T-helper 1 cell treated with Interleukin-12 subunit alpha and Interleukin-12 subunit beta and Interleukin-4 antibody, amounts not matched to agents 30 ng/mL and 1 ng/mL, for 36 hours (primary cell): ENCODE results near the gene SLC25A13. TPM values are rescaled to one million over a fixed set of nuclear protein-coding genes. Genes with fewer than 3 reads are reported as not detected.
"Not testable (repeated sequence)": the region's sequence is repeated elsewhere in the genome, so short reads cannot be mapped to it uniquely, and the experiment has no call there.

ENCODE experiments used
- intact Hi-C: fragments of 100-400 bp; cut with micrococcal nuclease; formaldehyde crosslinking; loops from one replicate; pipeline ENCODE4 v1.15.1; 2024
- total RNA-seq: library from RNA; stranded (reverse); gene quantifications from 2 replicates; pipeline ENCODE4 v1.2.3, GENCODE V29; 2022

SLC25A13 gene
- total RNA-seq, 1 donor from 2014 or later: 12.8 TPM

- intact Hi-C loops: no loop called here
Observed at GRCh38 chr7:96177353-96177752, 144.5 kb downstream of the SLC25A13 start.

- intact Hi-C loops: no loop called here
Observed at GRCh38 chr7:96174812-96175211, 147.1 kb downstream of the SLC25A13 start.

GRCh38 chr7:96173781-96174180 is 148.1 kb downstream of the SLC25A13 start:
- intact Hi-C loops: no loop called here

- intact Hi-C loops: no loop called here
Observed at GRCh38 chr7:96169439-96169838, 152.5 kb downstream of the SLC25A13 start.

- intact Hi-C loops: no loop called here
Observed at GRCh38 chr7:96167424-96167823, 154.5 kb downstream of the SLC25A13 start.

- intact Hi-C loops: no loop called here
Observed at GRCh38 chr7:96161897-96162296, 160.0 kb downstream of the SLC25A13 start.

- intact Hi-C loops: no loop called here
Observed at GRCh38 chr7:96157856-96158255, 164.0 kb downstream of the SLC25A13 start.

- intact Hi-C loops: not testable (repeated sequence)
Observed at GRCh38 chr7:96154506-96154905, 167.4 kb downstream of the SLC25A13 start.

- intact Hi-C loops: no loop called here
Observed at GRCh38 chr7:96152706-96153105, 169.2 kb downstream of the SLC25A13 start.

- intact Hi-C loops: no loop called here
Observed at GRCh38 chr7:96151889-96152288, 170.0 kb downstream of the SLC25A13 start.

- intact Hi-C loops: no loop called here
Observed at GRCh38 chr7:96144260-96144526, 177.7 kb downstream of the SLC25A13 start.

- intact Hi-C loops: no loop called here
Observed at GRCh38 chr7:96143495-96144259, 178.2 kb downstream of the SLC25A13 start.

GRCh38 chr7:96136600-96137239 is 185.2 kb downstream of the SLC25A13 start:
- intact Hi-C loops: no loop called here

- intact Hi-C loops: no loop called here
Observed at GRCh38 chr7:96135241-96135640, 186.7 kb downstream of the SLC25A13 start.

- intact Hi-C loops: no loop called here
Observed at GRCh38 chr7:96131525-96131924, 190.4 kb downstream of the SLC25A13 start.

- intact Hi-C loops: no loop called here
Observed at GRCh38 chr7:96127746-96128145, 194.2 kb downstream of the SLC25A13 start.

GRCh38 chr7:96126382-96126781 is 195.5 kb downstream of the SLC25A13 start:
- intact Hi-C loops: no loop called here

- intact Hi-C loops: no loop called here
Observed at GRCh38 chr7:96122746-96123145, 199.2 kb downstream of the SLC25A13 start.

GRCh38 chr7:96121752-96122151 is 200.1 kb downstream of the SLC25A13 start:
- intact Hi-C loops: no loop called here

- intact Hi-C loops: no loop called here
Observed at GRCh38 chr7:96120445-96121225, 201.3 kb downstream of the SLC25A13 start.

- intact Hi-C loops: no loop called here
Observed at GRCh38 chr7:96118449-96119001, 203.4 kb downstream of the SLC25A13 start.

- intact Hi-C loops: no loop called here
Observed at GRCh38 chr7:96116173-96116572, 205.7 kb downstream of the SLC25A13 start.
